Measurements from ENCODE around the gene PHACTR3.

The PHACTR3 gene

DNA sequence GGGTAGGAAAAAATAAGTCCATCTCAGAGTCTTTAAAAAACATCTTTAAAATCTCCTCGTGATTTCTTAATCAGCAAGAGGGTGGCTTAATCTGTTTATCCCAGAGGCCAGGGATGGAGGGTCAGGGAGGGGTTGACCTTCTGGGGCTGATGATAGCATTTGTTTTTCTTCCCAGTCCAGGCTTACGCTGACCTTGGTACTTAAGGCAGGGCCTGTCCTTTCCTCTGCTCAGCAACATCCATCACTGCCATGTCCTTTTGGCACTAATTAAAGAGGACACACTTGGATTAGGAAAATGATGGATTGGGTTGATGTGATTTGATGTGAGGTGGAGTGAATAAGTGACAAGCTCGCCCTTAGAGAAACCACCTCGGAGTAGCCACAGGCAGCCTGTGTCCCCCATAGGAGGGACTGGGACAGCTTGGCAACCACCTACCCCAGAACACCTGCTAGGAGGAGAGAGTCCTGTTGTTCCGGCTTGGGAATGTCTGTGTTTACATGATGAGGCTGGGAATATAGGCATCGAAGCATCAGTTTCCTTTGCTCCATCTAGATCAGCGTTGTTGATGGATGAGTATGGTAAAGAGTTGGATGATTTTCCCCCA is 44.2 kb downstream of the PHACTR3 start:
- DNase-seq (ENCODE audit: low spot score): no peak

DNA sequence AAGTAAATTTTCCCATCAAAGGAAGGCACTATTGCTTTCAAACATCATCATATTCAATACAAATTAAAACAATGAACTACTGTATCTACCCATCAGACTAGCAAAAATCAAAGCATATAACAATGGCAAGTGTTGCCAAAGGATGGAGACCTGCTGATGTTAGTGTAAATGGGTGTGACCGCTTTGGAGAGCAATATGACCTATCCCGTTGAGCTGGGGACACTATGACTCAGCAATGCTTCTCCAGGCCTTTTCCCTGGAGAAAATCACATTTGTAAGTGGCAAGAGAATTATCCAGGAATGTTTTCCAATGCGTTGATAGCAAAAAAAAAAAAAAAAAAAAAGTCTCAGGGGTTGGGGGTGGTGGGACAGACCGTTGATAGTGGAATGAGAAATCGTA is 46.1 kb downstream of the PHACTR3 start:
- DNase-seq (ENCODE audit: low spot score): no peak

DNA sequence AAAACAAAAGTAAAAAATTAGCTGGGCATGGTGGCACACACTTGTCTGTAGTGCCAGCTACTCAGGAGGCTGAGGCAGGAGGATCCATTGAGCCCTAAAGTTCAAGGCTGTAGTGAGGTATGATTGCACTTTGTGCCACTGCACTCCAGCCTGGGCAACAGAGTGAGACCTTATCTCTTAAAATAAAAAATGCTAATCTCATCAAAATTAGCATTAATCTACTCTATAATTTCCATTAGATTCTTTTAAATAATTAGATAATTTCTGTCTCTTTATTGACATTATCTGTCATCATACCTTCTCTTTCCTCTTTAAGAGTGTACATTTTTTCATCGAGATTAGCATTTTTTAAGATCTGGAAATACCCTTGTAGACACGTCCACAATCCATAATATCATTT is 48.0 kb downstream of the PHACTR3 start:
- no peak for DNase-seq (ENCODE audit: low spot score)

DNA sequence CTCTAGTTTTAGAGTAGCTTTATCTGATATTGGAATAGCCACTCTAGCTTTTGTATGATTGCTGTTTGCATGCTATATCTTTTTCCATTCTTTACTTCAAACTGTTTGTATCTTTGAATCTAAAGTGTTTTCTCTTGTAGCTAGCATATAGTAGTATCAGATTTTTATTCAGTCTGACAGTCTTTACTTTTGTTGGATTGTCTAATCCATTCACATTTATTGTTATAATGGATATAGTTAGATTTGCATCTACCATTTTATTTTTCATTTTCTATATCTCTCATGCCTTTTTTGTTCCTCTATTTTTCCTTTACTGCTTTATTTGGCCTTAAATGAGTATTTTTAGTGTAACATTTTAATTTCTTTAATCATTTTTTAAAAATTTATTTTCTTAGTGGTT is 52.1 kb downstream of the PHACTR3 start:
- no peak for DNase-seq (ENCODE audit: low spot score)

DNA sequence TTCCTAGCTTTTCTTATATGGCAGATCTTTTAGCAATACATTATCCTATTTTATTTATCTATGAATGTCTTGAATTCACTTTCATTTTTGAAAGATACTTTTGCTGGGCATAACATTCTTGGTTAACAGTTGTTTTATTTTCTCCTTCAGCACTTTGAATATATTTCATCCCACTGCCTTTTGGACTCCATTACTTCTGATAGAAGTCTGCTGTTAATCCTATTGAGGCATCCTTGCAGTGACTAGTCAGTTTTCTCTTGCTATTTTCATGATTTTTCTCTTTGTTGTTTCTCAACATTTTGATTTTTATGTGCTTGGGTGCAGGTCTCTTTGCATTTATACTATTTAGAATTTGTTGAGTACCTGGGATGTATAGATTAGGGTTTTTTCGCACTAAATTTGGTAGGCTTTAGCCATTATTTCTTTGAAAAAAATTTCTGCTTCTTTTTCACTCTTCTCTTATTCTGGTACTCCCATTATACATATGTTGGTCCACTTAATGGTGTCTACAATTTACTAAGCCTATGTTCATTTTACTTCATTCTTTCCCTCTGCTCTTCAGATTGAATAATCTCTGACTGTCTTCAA is 53.2 kb downstream of the PHACTR3 start:
- DNase-seq (ENCODE audit: low spot score): no peak

DNA sequence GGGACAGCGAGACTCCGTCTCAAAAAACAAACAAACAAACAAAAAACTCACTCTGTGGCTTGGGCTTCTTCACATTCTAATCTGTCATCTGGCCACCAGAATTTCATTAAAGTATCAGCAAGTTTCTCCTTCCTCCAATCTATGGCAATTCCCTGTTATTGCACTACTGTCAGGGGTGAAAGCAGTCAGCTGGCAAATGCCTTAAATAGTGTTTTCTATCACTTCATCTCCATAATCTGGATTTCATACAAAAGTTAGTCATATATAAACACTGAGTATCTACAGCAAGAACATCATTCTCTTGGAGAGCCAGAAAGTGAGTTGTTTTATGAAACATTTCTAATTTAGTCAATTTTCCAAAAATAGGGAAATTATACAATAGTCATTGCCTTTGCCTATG is 56.1 kb downstream of the PHACTR3 start:
- no peak for DNase-seq (ENCODE audit: low spot score)

DNA sequence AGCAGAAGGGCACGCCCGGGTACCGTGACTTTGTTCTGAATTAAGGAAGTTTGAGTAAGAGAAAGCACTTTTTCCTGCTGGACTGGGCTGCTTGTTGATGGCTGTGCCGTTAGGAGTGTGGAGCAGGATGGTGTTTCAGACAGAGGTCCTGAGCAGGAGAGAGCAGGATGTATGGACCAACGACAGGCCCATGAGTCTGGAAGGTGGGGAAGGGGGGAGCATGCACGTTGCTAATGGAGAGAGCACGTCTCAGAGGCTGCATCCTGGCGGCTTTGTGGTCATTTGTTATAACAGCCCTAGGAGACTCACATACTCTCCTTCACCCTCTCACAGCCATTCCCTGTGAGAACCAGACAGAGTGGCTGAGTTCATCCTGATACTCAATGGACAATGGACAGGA is 56.8 kb downstream of the PHACTR3 start:
- no peak for DNase-seq (ENCODE audit: low spot score)

DNA sequence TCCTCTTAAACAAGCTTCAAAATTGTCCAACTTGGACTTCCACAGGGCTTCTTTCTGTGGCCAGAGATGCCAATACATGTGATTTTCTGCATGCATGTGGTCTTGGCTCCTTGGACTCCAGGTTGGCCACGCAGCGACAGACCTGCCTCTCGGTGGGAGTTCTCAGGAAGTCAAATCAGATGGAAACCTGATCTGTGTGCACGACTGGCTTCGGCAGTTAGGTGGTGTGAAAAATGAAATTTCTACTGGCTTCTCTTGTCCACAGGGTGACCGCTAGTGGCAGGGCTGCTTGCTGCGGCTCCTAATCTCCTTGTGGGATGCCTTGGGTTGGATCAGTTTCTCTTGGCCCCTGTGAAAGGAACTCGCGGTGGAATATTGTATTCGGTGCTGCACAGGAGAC is 57.3 kb downstream of the PHACTR3 start:
- DNase-seq (ENCODE audit: low spot score): no peak

DNA sequence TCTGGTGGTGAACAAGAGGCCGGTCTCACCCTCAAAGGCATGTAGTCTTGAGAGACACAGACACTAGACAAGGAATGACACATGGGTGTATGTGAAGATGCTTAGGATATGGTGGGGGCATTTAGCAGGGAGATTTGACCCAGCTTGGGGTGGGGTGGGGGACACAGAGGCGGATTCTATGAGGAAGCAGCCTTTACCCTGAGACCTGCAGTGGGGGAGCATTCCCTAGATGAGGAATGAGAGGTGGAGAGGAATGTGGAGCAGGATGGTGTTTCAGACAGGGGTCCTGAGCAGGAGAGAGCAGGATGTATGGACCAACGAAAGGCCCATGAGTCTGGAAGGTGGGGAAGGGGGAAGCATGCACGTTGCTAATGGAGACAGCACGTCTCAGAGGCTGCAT is 57.8 kb downstream of the PHACTR3 start:
- no peak for DNase-seq (ENCODE audit: low spot score)

DNA sequence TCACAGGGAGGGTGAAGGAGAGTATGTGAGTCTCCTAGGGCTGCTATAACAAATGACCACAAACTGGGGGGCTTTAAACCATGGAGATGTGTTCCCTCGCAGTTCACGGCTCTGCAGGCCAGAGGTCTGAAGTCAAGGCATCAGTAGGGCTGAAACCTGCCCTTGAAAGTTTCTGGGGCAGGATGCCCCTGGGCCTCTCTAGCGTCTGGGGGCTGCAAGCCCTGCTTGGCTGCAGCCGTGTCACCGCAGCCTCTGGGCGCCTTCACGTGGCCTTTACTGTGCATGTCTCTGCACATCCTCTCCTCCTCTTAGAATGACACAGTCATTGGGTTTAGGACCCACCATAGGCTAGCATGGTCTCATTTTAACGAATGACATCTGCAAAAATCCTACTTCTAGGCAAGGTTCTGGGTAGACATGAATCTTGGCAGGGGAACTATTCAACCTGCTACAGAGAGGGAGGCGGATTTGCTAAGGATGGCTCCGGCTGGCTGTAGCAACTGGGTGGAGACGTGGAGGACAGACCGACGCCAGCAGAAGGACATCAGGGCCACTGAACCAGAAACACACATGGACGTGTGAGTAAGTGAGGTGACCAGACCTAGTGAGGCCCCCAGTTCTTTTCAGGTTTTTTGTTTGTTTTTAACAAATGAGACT is 58.6 kb downstream of the PHACTR3 start:
- no peak for DNase-seq (ENCODE audit: low spot score)

DNA sequence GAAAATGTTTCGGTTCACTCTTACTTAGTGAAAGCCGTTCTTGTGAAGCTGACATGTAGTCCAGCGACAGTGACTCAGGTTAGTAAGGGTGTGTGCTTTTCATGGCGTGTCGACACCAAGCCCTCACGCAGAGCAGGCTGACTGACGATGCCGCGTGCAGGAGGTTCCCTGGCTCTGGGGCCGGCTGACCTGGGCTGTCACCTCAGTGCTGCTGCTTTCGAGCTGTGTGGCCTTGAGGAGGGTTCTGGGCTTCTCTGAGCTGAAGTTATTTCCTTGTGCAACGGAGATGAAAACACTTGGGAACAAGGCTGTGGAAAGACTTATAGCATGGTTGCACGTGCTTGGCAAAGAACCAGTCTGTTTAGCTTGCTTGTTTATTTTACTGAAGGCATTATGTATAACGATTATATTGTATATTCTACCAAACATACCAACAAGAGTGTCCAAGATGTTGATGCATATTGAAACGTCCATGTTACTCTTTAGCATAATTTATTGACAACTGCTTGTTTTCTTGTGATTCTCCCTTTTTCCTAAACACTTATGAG is 59.2 kb downstream of the PHACTR3 start:
- no peak for DNase-seq (ENCODE audit: low spot score)

DNA sequence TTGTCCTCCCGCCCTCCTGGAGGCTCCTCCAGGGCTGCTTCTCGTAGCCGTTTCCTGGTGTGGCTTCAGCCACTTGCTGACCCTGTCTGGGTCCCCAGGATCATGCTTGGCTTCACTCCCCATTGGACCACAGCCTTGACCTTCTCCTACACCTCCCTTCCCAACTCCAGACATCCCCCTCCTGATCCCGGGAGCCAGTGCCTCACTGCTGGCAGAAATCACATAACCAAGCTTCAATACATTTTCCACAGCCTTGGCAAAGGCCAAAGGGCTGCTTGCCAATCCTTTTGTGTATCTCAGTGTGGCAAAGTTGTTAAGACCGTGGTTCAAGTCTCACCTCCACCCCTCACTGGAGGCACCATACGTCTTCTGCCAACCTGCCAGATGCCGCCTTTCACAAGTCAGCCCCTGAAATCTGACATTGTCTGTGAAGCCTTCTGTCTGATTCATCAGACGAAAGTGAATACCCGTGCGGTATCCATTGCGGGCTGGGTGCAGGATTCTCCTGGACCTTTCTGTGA is 60.1 kb downstream of the PHACTR3 start:
- DNase-seq (ENCODE audit: low spot score): no peak

DNA sequence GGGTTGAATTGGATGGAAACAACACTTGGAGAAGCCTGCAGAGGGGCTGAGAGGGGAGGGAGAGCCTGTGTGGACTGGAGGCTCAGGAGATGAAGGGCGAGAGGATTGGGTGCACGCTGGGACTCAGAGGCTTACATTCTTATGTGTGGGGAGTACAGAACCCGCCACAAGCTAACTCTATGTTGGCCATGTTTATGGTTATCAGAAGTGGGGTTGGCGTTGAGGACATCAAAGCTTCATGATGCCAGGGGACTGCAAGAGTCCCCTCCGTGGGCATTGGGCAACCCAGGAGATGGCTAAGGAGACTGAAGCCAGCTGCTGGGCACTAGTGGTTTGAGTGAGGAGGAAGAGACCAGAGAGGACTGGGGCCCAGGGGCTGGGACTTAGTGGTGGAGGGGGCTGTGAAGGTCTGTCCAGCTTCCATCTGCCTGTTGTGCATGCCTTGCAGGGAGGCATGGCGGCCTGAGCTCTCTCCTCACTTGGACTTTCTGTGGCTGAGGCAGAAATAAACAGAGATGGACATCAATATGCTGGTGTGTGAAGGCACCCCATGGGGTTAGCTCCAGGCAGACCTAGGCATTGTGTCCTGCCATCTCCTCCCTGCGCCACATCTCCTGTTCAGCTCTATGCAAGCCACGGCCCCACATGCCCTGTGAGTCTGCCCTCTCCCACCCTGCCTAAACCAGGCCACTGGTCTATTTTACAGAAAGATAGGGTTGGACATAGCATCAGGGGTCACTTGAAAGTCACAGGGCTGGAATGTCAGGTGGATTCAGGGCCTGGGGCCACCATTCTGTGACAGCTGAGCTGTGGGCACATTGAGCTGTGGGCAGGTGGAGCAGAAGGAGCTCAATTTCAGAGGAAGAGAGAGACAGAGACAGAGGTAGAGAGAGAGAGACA is 61.6 kb downstream of the PHACTR3 start:
- no peak for DNase-seq (ENCODE audit: low spot score)

DNA sequence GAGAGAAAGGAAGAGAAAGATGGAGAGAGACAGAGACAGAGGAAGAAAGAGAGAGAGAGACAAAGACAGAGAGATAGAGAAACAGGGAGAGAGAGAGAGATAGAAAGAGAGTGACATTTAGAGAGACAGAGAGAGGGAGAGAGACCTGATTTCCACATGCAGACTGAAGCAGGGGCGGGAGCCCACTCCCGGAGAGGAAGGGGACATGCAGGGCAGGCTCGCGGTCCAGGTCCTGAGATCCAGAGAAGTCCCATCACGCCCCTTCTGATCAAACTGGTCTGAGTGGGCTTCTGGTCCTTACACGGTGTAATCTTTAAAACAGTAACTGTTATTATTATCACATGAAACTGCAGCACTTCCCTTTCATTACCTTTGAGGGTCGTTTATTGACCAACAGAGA is 62.2 kb downstream of the PHACTR3 start:
- DNase-seq (ENCODE audit: low spot score): no peak

DNA sequence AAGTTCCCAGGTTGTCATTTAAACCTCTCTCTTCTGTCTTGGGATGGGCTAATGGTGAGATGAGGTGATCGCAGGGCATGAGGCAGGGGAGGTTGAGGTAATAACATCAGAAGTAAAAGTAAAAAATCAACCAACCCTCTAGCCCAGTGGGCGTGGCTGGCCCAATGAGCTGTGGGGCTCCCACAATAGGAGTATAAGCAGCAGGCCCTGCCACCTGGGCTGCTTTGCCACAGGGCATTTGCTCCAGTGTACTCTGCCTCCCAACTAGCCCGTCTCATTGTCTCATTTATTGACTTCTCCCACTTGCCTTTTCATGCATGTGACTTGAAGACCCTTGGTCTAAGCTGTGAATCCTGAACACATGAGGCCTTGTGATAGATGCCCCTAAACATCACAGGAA is 62.8 kb downstream of the PHACTR3 start:
- no peak for DNase-seq (ENCODE audit: low spot score)

DNA sequence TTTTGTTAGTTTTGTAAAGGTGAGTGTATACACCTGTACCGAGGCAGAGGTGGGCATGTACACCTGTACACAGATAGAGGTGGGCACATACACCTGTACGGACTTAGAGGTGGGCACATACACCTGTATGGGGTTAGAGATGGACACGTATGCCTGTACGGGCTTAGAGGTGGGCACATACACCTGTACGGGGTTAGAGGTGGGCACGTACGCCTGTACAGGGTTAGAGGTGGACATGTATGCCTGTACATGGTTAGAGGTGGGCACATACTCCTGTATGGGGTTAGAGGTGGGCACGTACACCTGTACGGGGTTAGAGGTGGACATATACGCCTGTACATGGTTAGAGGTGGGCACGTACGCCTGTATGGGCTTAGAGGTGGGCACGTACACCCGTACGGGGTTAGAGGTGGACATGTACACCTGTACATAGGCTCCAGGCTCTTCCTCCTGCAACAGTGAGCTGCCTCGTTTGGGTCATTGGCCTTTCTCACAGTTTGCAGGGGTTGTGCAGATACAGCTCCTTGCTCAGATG is 63.7 kb downstream of the PHACTR3 start:
- DNase-seq (ENCODE audit: low spot score): no peak

DNA sequence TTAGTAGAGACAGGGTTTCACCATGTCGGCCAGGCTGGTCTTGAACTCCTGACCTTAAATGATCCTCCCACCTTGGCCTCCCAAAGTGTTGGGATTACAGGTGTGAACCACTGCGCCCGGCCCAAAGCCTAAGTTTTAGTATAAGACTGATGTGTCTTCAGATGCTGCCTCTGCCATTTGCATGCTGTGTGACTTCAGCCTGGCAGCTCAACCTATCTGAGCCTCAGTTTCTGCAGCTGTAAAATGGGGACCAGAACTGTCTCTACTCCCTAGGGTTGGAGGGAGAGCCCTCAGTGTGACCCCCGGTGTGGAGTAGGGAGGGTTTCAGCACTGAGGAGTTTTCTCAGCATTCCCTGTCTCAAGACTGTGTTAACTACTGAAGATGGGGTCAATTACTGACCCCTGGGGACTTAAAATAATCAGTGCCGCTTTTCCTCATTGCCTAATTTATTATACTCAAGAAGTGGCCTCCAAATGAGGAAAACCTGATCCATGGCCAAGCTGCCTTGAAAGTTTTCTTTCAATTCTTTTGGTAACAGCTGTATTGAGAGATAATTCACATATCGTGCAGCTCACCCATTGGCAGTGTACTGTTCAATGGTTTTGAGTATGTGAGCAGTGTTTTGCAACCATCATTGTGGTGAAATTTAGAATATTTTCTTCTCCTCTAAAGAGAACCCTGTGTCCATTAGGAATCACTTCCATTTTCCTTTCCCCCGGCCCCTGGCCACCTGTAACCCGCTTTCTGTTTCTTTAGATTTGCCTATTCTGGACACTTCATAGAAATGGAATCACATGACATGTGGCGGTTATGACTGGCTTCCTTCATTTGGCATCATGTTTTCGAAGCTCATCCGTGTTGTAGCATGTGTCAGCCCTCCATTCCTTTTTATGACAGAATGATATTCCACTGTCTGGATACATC is 64.8 kb downstream of the PHACTR3 start:
- no peak for DNase-seq (ENCODE audit: low spot score)

DNA sequence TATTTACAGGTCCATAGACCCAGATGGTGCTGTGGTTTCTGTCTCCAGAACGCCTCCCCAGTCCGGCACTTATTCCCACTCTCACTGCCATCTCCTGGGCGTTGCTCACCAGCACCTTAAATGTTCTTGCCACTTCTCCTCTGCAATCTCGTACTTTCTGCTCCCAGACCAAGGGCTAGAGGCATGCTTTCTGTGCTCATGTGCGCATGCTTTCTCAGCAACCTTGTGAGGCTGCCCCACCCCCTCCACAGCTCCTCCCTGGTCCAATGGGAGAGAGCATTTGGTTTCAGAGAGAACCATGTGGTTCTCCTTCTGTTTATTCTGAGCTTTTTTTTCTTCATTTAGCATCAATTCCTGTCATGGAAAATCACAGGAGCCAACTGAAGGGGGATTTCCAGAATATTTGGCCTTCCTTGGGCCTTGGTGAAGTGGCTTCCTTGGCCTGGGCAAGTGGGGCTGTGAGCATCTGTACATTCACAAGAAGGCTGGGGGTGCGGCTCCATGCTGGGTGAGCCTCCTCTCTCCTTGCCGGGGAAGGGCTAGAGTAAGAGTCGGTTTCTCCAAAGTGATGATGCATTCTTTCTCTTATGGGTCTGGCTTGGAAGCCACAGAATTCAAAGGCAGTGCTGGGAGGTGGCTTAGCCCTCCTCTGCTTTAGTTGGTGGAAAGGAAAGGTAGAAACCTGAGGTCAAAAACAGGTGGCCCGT is 66.6 kb downstream of the PHACTR3 start:
- DNase-seq (ENCODE audit: low spot score): no peak

DNA sequence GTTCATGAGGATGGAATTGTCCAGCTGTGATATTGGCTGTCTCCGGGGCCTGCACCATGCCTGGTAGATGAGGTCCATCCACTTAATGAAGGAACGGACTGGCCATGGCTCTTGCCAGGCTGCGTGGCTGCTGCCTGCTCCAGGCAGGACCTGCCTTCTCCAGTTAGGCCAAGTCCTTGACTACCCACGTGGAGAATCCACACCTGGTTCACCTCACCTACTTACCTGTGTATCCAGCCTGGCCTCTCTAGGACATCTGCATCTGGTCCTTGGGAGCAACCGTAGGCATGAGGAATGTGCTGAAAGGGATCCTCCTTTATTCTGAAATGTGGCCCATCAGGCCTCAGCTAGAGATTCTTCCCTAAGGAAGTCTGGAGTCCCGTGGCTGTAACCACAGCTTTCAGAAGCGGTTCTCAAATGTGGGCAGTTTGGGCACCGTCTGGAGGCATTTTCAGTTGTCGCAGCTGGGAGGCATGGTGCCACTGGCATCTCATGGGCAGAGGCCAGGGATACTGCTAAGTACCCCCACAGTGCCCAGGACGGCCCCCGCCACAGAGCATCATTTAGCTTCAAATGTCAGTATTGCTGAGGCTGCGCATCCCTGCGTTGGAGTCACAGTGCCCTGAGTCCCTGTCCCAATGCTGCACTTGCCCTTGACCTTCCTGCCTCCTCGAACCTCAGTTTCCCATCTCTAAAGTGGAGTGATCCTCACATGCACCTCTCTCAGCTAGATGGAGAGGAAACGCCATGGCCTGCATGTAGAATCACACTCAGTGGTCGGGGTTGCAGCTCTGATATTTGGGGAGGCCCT is 67.5 kb downstream of the PHACTR3 start:
- DNase-seq (ENCODE audit: low spot score): no peak

Measured in RKO (cell line).